ENCODE results near the gene RNF145.

- TF ChIP-seq CTCF (IDR thresholded peaks at IDR 0.05), result no peak
- no peak for TF ChIP-seq POLR2AphosphoS5 (IDR thresholded peaks at IDR 0.05)
- TF ChIP-seq POLR2A (IDR thresholded peaks at IDR 0.05), result no peak
- TF ChIP-seq EP300 (IDR thresholded peaks at IDR 0.05), result no peak
Observed at GRCh38 chr5:159112436-159112835, 96.9 kb downstream of the RNF145 start.
